Neuronal stem cell (in vitro differentiated cells): Measurements from ENCODE around the gene AAGAB.
"Not testable (repeated sequence)": the region's sequence is repeated elsewhere in the genome, so short reads cannot be mapped to it uniquely, and the experiment has no call there.

Experiments
- DNase-seq: peaks from one replicate; pipeline ENCODE4 v3.0.0-alpha.2; 2013; ENCODE audit warnings: low spot score
- H2AFZ ChIP-seq: one replicate; pipeline ENCODE4 v1.6.1; 2013; ENCODE audit warnings: mild to moderate bottlenecking, low read length, inconsistent platforms
- H2AK5ac ChIP-seq: 2 replicates; pipeline ENCODE4 v1.6.1; 2013; ENCODE audit warnings: low read depth, mild to moderate bottlenecking, inconsistent platforms, low read length, moderate library complexity, mixed read lengths
- H2BK120ac ChIP-seq: 2 replicates; pipeline ENCODE4 v1.6.1; 2013; ENCODE audit warnings: low read depth, mild to moderate bottlenecking, inconsistent platforms, low read length, moderate library complexity, mixed read lengths
- H2BK12ac ChIP-seq: one replicate; pipeline ENCODE4 v1.6.1; 2013; ENCODE audit warnings: low read length, inconsistent platforms
- H2BK15ac ChIP-seq: 2 replicates; pipeline ENCODE4 v1.6.1; 2013; ENCODE audit warnings: mild to moderate bottlenecking, low read length, inconsistent platforms, mixed read lengths
- H2BK5ac ChIP-seq: one replicate; pipeline ENCODE4 v1.6.1; 2013; ENCODE audit warnings: inconsistent platforms, mild to moderate bottlenecking, low read length, moderate library complexity
- H3K14ac ChIP-seq: one replicate; pipeline ENCODE4 v1.6.1; 2013; ENCODE audit warnings: low read length, inconsistent platforms
- H3K18ac ChIP-seq: 2 replicates; pipeline ENCODE4 v1.6.1; 2013; ENCODE audit warnings: low read length, inconsistent platforms
- H3K23ac ChIP-seq: 2 replicates; pipeline ENCODE4 v1.6.1; 2013; ENCODE audit warnings: low read depth, mild to moderate bottlenecking, mixed read lengths, low read length, inconsistent platforms; ENCODE audit not compliant: poor library complexity
- H3K27ac ChIP-seq: replicated peaks from 3 replicates; pipeline ENCODE4 v1.5.1; 2013; ENCODE audit warnings: low read length, inconsistent platforms
- H3K27me3 ChIP-seq, 3 experiments: 2 replicates each; pipeline ENCODE4 v1.6.1; 2013; ENCODE audit warnings: low read length in 3 of 3, mild to moderate bottlenecking in 2 of 3, inconsistent platforms in 1 of 3, low read depth in 1 of 3, mixed read lengths in 1 of 3, moderate library complexity in 1 of 3; ENCODE audit not compliant: control insufficient read depth in 3 of 3, insufficient read depth in 3 of 3
- H3K36me3 ChIP-seq, 2 donors: replicated peaks in 1 of 2; 2 replicates each; pipeline ENCODE4 v1.6.1; 2013; ENCODE audit warnings: low read length in 2 of 2; ENCODE audit not compliant: control insufficient read depth in 2 of 2, insufficient read depth in 2 of 2
- H3K4ac ChIP-seq: 2 replicates; pipeline ENCODE4 v1.6.1; 2013; ENCODE audit warnings: inconsistent platforms, mild to moderate bottlenecking, low read length, moderate library complexity
- H3K4me1 ChIP-seq, 2 donors: 1 replicate in 1 of 2; 2 replicates in 1 of 2; pipeline ENCODE4 v1.6.1; 2013; ENCODE audit warnings: low read length in 2 of 2, low read depth in 1 of 2; ENCODE audit not compliant: control insufficient read depth in 2 of 2, insufficient read depth in 1 of 2
- H3K4me2 ChIP-seq: one replicate; pipeline ENCODE4 v1.6.1; 2013; ENCODE audit warnings: mild to moderate bottlenecking, low read length, inconsistent platforms; ENCODE audit not compliant: insufficient read depth, poor library complexity, severe bottlenecking
- H3K4me3 ChIP-seq, 2 donors: 2 replicates each; pipeline ENCODE4 v1.5.1; 2013; ENCODE audit warnings: low read length in 2 of 2, mild to moderate bottlenecking in 2 of 2, inconsistent platforms in 1 of 2, moderate library complexity in 1 of 2
- H3K79me1 ChIP-seq: one replicate; pipeline ENCODE4 v1.6.1; 2013; ENCODE audit warnings: low read depth, mild to moderate bottlenecking, inconsistent platforms, low read length, moderate library complexity
- H3K9ac ChIP-seq: one replicate; pipeline ENCODE4 v1.6.1; 2013; ENCODE audit warnings: mild to moderate bottlenecking, low read depth, low read length, inconsistent platforms; ENCODE audit not compliant: poor library complexity
- H3K9me3 ChIP-seq, 2 donors: replicated peaks in 1 of 2; 2 replicates each; pipeline versions ENCODE3 to v1.6.1; 2013; ENCODE audit warnings: low read length in 2 of 2, mild to moderate bottlenecking in 2 of 2, inconsistent platforms in 1 of 2, low read depth in 1 of 2, mixed read lengths in 1 of 2, moderate library complexity in 1 of 2; ENCODE audit not compliant: control insufficient read depth in 2 of 2, insufficient read depth in 1 of 2
- H4K8ac ChIP-seq: one replicate; pipeline ENCODE4 v1.6.1; 2013; ENCODE audit warnings: low read depth, mild to moderate bottlenecking, inconsistent platforms, low read length, moderate library complexity
- H4K91ac ChIP-seq: one replicate; pipeline ENCODE4 v1.6.1; 2013; ENCODE audit warnings: low read length, low read depth, mild to moderate bottlenecking, inconsistent platforms; ENCODE audit not compliant: poor library complexity
- WGBS, 2 donors: extraction: QIAGEN DNeasy Blood & Tissue Kit; methylation state at CpG; one replicate each; pipeline ENCODE4 v1.1.7; 2013; ENCODE audit warnings: missing lambda C conversion rate in 2 of 2, mixed read lengths in 1 of 2; ENCODE audit not compliant: insufficient read length in 2 of 2, insufficient replicate concordance in 1 of 2; ENCODE audit errors: extremely low coverage in 2 of 2; 5-methylcytosine and 5-hydroxymethylcytosine counted together

AAGAB gene

GRCh38 chr15:67259806-67260205 is 5.3 kb upstream of the AAGAB start:
- no peak overlapping the region for H4K8ac ChIP-seq
- no peak overlapping the region for H2AFZ ChIP-seq
- H3K23ac ChIP-seq = no peak overlapping the region
- H2BK120ac ChIP-seq = no peak overlapping the region
- no peak overlapping the region for H3K14ac ChIP-seq
- H3K9me3 ChIP-seq = no peaks in the 10 kb centered on the region
- H3K4me3 ChIP-seq = no peak overlapping the region
- no peak overlapping the region for H3K4me2 ChIP-seq
- no peaks in the 10 kb centered on the region for H3K36me3 ChIP-seq
- no peak overlapping the region for H4K91ac ChIP-seq
- DNase-seq = no peak
- H3K27ac ChIP-seq = no peak overlapping the region
- no peak overlapping the region for H3K18ac ChIP-seq
- H3K9ac ChIP-seq = no peak overlapping the region
- H3K79me1 ChIP-seq = no peaks in the 10 kb centered on the region
- no peaks in the 10 kb centered on the region for H3K4me1 ChIP-seq
- no peak overlapping the region for H2AK5ac ChIP-seq
- H2BK12ac ChIP-seq = no peak overlapping the region
- no peak overlapping the region for H2BK15ac ChIP-seq
- no peak overlapping the region for H3K4ac ChIP-seq
- H3K27me3 ChIP-seq = no peaks in the 10 kb centered on the region
- no peak overlapping the region for H2BK5ac ChIP-seq

DNA sequence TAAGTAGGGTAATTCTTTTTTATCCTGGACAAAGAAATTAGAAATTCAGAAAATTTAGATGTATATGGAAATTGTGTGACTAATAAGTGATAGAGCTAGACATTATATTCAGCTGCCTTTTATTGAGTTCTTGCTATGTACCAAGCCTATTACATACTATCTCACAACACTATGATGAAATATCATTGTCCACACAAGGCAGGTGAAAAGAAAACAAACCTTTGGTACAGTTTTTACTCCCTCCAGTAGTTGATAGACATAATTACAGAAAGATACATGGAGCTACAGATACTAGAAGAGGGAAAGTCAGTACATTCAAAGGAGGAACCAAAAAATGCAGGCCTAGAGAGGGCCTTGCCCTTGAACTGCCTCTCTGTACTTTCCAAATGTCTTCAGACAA is 4.9 kb upstream of the AAGAB start:
- no peak overlapping the region for H2AFZ ChIP-seq
- no peak overlapping the region for H3K14ac ChIP-seq
- DNase-seq = no peak
- H3K4me3 ChIP-seq = no peak overlapping the region
- H3K4me2 ChIP-seq = no peak overlapping the region
- H3K27me3 ChIP-seq = no peaks in the 10 kb centered on the region
- no peak overlapping the region for H3K4ac ChIP-seq
- no peak overlapping the region for H3K27ac ChIP-seq
- H3K36me3 ChIP-seq = no peaks in the 10 kb centered on the region
- H3K9me3 ChIP-seq = no peaks in the 10 kb centered on the region
- H3K23ac ChIP-seq = no peak overlapping the region
- H2AK5ac ChIP-seq = no peak overlapping the region
- no peak overlapping the region for H2BK5ac ChIP-seq
- no peak overlapping the region for H3K9ac ChIP-seq
- no peak overlapping the region for H2BK12ac ChIP-seq
- no peak overlapping the region for H2BK15ac ChIP-seq
- H3K18ac ChIP-seq = no peak overlapping the region
- H3K4me1 ChIP-seq = no peaks in the 10 kb centered on the region
- no peak overlapping the region for H4K8ac ChIP-seq
- H2BK120ac ChIP-seq = no peak overlapping the region
- no peak overlapping the region for H4K91ac ChIP-seq
- H3K79me1 ChIP-seq = no peaks in the 10 kb centered on the region

DNA sequence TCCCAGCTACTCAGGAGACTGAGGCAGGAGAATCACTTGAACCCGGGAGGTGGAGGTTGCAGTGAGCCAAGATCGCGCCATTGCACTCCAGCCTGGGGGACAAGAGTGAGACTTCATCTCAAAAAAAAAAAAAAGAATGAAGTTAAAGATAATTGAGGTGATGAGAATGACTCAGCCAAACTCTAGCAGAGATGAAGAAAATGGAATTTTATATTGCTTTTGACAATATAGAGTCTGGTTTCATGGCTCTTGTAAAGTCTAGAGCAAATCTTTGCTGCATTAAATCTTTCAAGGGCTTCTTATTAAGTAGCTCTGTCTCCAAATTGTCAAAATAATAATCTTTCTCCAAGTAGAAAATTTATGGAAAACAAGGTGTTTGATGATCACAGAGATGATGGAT is 4.0 kb upstream of the AAGAB start:
- H3K4me2 ChIP-seq, H3K27me3 ChIP-seq, H2BK5ac ChIP-seq, H2BK15ac ChIP-seq, H2AK5ac ChIP-seq, H3K36me3 ChIP-seq, H3K4me3 ChIP-seq, H2BK12ac ChIP-seq, H4K8ac ChIP-seq, H2AFZ ChIP-seq, H3K18ac ChIP-seq, H3K27ac ChIP-seq, H3K79me1 ChIP-seq, H3K9me3 ChIP-seq, H2BK120ac ChIP-seq, H3K9ac ChIP-seq, H4K91ac ChIP-seq, H3K23ac ChIP-seq, H3K14ac ChIP-seq, H3K4me1 ChIP-seq, H3K4ac ChIP-seq, DNase-seq: not testable (repeated sequence)
- WGBS, 2 donors = no CpG with 5 or more reads among the region's 3 CpGs

- Histone ChIP-seq H2AFZ (no peak overlapping the region), H2BK15ac (no peak overlapping the region), H3K27me3 (no peaks in the 10 kb centered on the region), H3K4me3 (no peak overlapping the region), H3K18ac (no peak overlapping the region), H3K79me1 (peaks cover 5% of the 10 kb centered on the region), H4K91ac (no peak overlapping the region), H3K4me2 (no peak overlapping the region), H3K4me1 (peaks cover 0 to 4% of the 10 kb centered on the region in 2 donors), H3K4ac (no peak overlapping the region), H2BK5ac (no peak overlapping the region), H2BK120ac (no peak overlapping the region), H4K8ac (no peak overlapping the region), H3K9ac (no peak overlapping the region), H3K27ac (no peak overlapping the region), H2AK5ac (no peak overlapping the region), H3K9me3 (no peaks in the 10 kb centered on the region), H2BK12ac (no peak overlapping the region), H3K36me3 (peaks cover 0 to 2% of the 10 kb centered on the region in 2 donors), H3K23ac (no peak overlapping the region), H3K14ac (no peak overlapping the region)
- DNase-seq = no peak
- no CpG with 5 or more reads among the region's 3 CpGs for WGBS, 2 donors
Observed at GRCh38 chr15:67256051-67256450, 1.6 kb upstream of the AAGAB start.
